OCI-LY3 (cell line): ENCODE results near the gene HSCB.

Experiments
- CTCF ChIP-seq: fragments of 200-600, 300-600 bp; sonication (generic); IDR thresholded peaks from 2 replicates; pipeline ENCODE4 v1.5.1; 2014; ENCODE audit warnings: antibody characterized with exemption, low read length, low read depth
- EZH2phosphoT487 ChIP-seq: fragments of 200-600 bp; shearing (Covaris generic); IDR thresholded peaks from 2 replicates; pipeline ENCODE4 v1.6.1; 2018; ENCODE audit warnings: antibody characterized with exemption, mixed run types, low read depth

DNA sequence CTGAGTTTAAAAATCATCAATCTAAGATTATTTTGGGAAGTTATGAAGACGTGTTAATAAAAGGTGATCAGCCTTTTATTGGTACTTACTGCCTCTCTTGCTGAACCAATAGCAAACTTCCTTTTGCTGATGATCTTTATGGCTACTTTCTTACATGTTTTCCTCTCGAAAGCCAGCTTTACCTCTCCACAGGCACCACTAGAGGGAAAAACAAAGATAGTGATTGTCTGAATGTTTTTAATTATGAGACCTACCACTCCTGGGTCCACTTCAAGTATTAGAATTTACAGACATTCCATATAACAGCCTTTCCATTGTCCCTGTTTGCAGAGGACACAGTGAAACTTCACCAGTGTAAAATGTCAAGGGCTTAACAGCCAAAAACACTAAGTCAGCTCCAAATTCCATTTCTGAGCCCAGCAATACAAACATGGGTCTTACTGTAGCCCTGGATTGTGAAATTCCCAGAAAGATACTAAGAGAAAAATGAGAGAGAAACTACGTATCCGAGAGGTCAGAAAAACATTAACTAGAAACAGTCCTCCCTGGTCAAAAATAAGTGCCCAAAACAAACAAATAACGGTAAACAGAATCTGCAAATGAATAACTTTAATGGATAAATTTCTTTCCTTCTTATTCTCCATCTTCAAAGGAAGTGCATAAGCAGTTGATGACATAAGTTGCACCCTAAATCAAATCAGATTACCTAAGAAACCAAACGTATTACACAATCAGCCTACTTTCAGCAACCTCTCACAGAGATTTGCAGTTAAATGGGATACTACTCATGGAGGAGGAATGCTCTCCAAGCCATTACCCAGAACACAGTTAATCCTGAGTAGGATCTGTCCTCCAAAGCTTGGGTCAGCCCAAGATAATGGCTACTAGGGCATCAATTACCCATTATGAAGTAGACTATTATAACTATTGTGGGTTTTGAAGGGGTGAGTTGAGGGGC, 29.7 kb upstream of the HSCB start:
- TF ChIP-seq CTCF (no peak), EZH2phosphoT487 (no peak)
